SK-N-MC (cell line): ENCODE data around the gene FGF18.

Source experiments
- DNase-seq: peaks from one replicate; pipeline ENCODE4 v3.0.0-alpha.2; 2011; ENCODE audit warnings: low read depth, low spot score
- H3K27ac ChIP-seq: fragments of 200-600 bp; sonication (generic); 2 replicates; pipeline ENCODE4 v1.5.1; 2016; ENCODE audit warnings: mixed run types
- H3K36me3 ChIP-seq: fragments of 200-600 bp; sonication (generic); 2 replicates; pipeline ENCODE4 v1.6.1; 2017; ENCODE audit warnings: antibody characterized with exemption, low read length, mixed read lengths; ENCODE audit not compliant: insufficient read depth
- H3K4me3 ChIP-seq: fragments of 200-600 bp; sonication (generic); 2 replicates; pipeline ENCODE4 v1.5.1; 2016
- H3K9ac ChIP-seq: fragments of 200-600 bp; sonication (generic); 2 replicates; pipeline ENCODE4 v1.8.0; 2017; ENCODE audit warnings: mixed run types, mixed read lengths; ENCODE audit not compliant: insufficient read length
- H3K9me3 ChIP-seq: fragments of 200-600 bp; sonication (generic); 2 replicates; pipeline ENCODE4 v1.6.1; 2017; ENCODE audit warnings: low read depth, mild to moderate bottlenecking, antibody characterized with exemption, low read length, moderate library complexity, mixed read lengths
- EZH2 ChIP-seq: fragments of 200-600 bp; sonication (generic); IDR thresholded peaks from one replicate; pipeline ENCODE4 v1.6.1; 2017; ENCODE audit warnings: antibody characterized with exemption
- FOXP2 ChIP-seq: optimal IDR thresholded peaks from 2 replicates; pipeline ENCODE3; 2011; ENCODE audit warnings: mild to moderate bottlenecking, moderate library complexity; ENCODE audit not compliant: insufficient read depth; ENCODE audit errors: extremely low read length, control extremely low read depth
- POLR2AphosphoS5 ChIP-seq: IDR thresholded peaks from 2 replicates; pipeline ENCODE4 v1.6.1; 2012; ENCODE audit warnings: mild to moderate bottlenecking, low read depth, low read length, borderline replicate concordance

Gene FGF18

DNA sequence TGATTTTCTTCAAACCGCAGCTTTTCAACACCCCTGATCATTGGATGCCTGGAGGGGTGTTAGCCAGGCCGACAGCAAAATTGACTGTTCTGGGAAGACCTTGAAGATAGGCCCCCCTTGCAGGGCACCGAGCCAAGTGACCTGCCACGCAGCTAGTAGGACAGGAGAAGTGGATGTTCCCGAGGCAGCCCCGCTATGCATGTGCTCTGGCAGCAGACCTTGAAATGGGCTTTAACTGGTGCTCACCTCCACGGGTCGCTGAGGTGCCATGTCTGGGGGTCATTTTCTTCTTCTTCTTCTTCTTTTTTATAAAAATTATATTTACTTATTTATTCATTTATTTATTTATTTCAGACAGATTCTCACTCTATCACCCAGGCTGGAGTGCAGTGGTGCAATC lies 12.6 kb downstream of the FGF18 start:
- TF ChIP-seq FOXP2, result no peak
- no peak for TF ChIP-seq POLR2AphosphoS5
- no peak for TF ChIP-seq EZH2
- Histone ChIP-seq H3K4me3 (no peak overlapping the region), H3K9ac (no peak overlapping the region), H3K9me3 (no peaks in the 10 kb centered on the region), H3K27ac (no peak overlapping the region), H3K36me3 (no peaks in the 10 kb centered on the region)
- no peak for DNase-seq

DNA sequence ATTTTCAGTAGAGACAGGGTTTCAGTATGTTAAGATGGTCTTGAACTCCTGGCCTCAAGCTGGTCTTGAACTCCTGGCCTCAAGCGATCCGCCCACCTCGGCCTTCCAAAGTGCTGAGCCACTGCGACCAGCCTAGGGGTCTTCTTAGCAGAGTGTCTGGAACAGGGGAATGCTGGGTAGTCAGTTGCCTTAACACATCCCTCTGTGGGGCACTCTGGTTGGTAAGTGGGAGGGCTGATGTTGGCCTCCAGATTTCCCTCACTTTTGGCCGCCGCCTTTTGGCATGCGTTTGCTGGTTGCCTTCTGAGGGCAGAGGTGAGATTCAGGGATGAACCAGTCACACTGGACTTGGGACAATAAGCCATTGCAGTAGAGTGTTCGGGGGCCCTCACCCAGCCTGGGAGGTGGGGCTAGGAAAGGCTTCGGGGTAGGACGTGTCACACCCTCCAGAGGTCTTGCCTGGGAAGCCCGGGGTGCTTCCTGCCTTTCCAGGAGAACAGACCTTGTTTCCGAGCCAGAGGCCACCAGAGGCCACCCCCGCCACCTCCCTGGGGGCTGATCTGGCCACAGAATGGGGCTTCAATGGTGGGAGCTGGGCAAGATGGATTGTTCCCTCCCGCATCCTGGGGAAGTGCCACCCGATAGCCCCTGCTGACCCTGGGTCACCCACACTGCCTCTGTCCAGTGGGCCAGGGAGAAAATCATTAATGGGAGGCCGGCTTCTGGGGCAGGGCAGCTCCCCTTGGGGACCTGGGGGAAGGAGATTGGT lies 13.3 kb downstream of the FGF18 start:
- no peak overlapping the region for H3K9ac ChIP-seq
- DNase-seq, result no peak
- H3K36me3 ChIP-seq, result no peaks in the 10 kb centered on the region
- TF ChIP-seq POLR2AphosphoS5 (no peak), EZH2 (no peak), FOXP2 (no peak)
- H3K9me3 ChIP-seq, result no peaks in the 10 kb centered on the region
- no peak overlapping the region for H3K27ac ChIP-seq
- no peak overlapping the region for H3K4me3 ChIP-seq

DNA sequence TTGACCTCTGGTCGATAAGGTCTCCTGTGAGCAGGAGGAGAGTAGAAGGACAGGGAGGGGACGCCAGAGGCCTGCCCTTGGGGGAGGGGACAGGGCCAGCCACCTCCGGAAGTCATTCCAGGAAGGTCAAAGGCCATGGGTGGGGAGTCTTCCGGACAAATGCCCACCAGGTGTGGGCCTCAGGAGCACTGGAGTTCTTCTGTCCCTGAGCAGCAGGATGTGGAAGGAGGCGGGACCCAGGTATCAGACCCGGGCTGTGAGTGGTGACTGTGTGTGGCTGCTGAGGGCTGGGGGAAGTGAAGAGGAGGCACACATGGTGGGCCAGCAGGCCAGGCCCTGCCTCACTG lies 13.9 kb downstream of the FGF18 start:
- TF ChIP-seq FOXP2 (no peak), EZH2 (no peak), POLR2AphosphoS5 (no peak)
- H3K4me3 ChIP-seq, result no peak overlapping the region
- no peak overlapping the region for H3K9ac ChIP-seq
- no peak overlapping the region for H3K27ac ChIP-seq
- H3K36me3 ChIP-seq, result no peaks in the 10 kb centered on the region
- no peaks in the 10 kb centered on the region for H3K9me3 ChIP-seq
- DNase-seq, result no peak

DNA sequence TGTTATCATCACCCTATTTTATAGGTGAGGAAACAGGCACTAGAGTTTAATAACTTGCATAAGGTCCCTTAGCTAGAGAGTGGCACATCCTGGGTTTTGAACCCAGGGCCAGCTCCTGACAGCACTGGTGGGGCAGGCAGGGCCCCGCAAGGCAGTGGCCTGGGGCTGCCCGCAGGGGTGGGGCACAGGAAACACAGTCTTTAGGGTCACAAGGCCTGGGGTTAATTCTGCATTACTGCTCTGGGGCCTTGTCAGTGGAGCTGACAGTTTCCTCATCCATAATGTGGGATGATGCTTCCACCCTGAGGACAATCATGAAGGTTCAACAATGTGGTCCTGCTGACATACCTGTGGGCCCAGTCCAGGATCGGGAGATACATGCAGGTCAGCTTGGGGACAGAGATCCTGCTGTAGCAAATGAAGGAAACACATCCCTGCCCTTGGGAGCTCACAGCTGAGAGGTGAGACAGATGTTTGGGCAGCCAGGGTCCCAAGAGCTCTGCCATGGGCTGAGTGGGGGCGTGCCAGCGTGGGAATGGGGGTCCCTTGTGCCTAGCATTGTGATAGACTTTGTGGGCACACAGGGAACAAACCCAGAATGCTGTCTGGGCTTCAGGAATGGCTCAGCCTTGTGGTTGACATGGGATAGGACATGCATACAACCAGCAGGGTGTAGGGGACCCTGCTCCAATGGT lies 14.7 kb downstream of the FGF18 start:
- TF ChIP-seq POLR2AphosphoS5 (no peak), EZH2 (no peak), FOXP2 (no peak)
- Histone ChIP-seq H3K9me3 (no peaks in the 10 kb centered on the region), H3K36me3 (no peaks in the 10 kb centered on the region)

DNA sequence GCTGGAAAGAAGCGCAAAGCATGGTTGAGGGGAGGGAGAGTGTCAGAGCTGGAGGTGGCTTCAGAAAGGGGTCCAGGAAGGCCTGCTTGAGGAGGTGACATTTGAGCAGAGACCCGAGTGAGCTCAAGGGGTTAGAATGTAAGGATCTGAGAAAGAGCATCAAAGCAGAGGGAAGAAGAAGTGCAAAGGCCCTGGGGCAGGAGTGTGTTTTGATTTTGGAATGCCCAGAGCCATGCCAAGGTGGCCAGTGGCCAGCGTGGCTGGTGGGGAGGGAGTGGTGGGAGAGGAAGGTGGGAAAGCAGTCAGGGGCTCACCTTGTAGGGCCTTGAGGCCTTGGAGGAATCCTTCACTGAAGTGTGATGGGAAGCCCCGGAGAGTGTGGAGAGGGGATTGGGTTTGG lies 15.4 kb downstream of the FGF18 start:
- no peak for DNase-seq
- Histone ChIP-seq H3K4me3 (no peak overlapping the region), H3K9ac (no peak overlapping the region), H3K9me3 (no peaks in the 10 kb centered on the region), H3K36me3 (no peaks in the 10 kb centered on the region), H3K27ac (no peak overlapping the region)
- TF ChIP-seq FOXP2 (no peak), EZH2 (no peak), POLR2AphosphoS5 (no peak)

More for the DNA sequence above, 14.7 kb downstream of the FGF18 start:
- no peak for DNase-seq
- no peak overlapping the region for H3K27ac ChIP-seq
- H3K4me3 ChIP-seq, result no peak overlapping the region
- H3K9ac ChIP-seq, result no peak overlapping the region

DNA sequence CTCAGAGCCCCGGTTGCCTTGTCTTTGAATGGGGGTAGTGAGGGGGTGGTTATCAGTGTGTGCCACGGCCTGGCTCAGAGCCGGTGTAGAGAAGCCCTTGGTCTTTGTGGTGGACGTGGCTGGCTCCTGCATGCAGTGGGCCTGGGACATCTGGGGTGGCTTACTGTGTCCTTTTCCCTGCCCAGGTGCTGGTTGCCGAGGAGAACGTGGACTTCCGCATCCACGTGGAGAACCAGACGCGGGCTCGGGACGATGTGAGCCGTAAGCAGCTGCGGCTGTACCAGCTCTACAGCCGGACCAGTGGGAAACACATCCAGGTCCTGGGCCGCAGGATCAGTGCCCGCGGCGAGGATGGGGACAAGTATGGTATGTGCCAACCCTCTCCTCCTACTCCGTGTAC lies 16.5 kb downstream of the FGF18 start:
- TF ChIP-seq POLR2AphosphoS5 (no peak), EZH2 (no peak), FOXP2 (no peak)
- Histone ChIP-seq H3K4me3 (no peak overlapping the region), H3K9ac (no peak overlapping the region), H3K36me3 (no peaks in the 10 kb centered on the region), H3K27ac (no peak overlapping the region), H3K9me3 (no peaks in the 10 kb centered on the region)
- DNase-seq, result no peak

DNA sequence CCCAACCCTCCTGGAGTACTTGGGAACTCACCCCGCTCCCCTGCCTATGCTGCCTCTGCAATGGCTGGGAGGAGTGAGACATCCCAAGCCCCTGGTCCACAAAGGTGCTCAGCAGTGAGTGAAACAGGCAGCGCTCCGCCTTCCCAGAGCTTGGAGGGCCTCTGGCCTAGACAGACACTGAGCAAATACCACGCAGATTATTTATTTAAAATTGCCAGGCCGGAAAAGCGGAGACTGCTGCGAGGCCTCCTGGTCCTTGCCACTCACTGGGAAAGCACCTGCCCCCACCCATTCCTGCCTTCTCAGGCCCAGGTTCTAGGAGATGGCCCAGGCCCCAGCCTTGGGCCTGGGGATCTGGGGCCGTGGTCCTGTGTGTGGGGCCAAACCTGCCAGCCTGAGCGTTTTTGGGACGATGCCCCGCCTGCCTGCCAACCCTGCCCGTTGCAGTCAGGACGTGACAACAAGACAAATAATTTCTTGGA lies 17.4 kb downstream of the FGF18 start:
- Histone ChIP-seq H3K9ac (no peak overlapping the region), H3K9me3 (no peaks in the 10 kb centered on the region), H3K4me3 (no peak overlapping the region), H3K36me3 (no peaks in the 10 kb centered on the region), H3K27ac (no peak overlapping the region)
- no peak for DNase-seq
- no peak for TF ChIP-seq FOXP2
- no peak for TF ChIP-seq EZH2
- TF ChIP-seq POLR2AphosphoS5, result no peak

DNA sequence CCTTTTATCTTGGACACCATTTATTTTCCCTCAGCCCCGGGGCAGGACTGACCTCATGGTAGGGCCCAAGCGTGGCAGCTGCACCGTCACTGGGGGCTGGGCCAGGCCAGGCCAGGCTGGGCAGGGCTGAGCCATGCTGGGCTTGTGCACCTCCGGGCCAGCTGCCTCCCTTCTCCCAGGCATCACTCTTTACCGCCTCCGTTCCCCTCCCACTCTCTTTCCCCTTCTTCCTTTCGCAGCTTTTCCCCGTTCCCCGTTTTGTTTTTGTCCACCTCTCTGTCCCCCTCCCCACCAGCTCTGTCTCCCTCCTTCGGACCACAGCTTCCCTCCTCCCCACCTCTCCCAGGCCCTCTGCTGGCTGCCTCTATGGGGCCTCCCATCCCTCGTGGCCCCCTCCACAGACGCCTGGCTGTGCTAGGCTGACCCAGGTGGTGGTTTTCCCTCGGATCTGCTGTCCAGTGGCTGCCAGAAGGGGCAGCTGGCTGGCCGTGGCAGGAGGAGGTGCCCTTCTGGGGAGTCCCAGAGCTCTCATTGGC lies 17.9 kb downstream of the FGF18 start:
- no peak for DNase-seq
- no peak overlapping the region for H3K4me3 ChIP-seq
- no peak for TF ChIP-seq EZH2
- no peak for TF ChIP-seq FOXP2
- TF ChIP-seq POLR2AphosphoS5, result no peak
- H3K9me3 ChIP-seq, result no peaks in the 10 kb centered on the region
- no peak overlapping the region for H3K9ac ChIP-seq
- no peak overlapping the region for H3K27ac ChIP-seq
- no peaks in the 10 kb centered on the region for H3K36me3 ChIP-seq
